Measurements from ENCODE around the gene CYBC1. TPM values are rescaled to one million over a fixed set of nuclear protein-coding genes. Genes with fewer than 3 reads are reported as not detected.

The CYBC1 gene
- total RNA-seq, 1 experiment from 2014 or later = 95.4 TPM

DNA sequence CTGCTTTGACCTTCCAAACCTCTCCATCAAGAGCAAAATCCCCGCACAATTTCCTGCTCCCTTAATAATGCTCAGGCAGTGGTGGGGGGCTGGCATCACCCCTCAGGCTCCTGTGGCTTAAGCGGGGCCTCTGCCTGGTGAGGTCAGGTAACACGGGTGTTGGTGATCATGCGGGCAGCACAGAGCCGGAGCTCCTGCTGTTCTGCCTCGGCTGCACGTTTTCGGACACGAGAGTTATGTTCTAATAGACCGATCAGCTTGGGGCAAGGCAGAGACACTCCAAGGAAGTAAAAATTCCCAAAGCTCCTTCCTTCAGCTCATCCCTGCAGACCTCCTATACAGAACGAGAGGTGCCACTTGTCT lies 14.0 kb upstream of the CYBC1 start:
- RAD21 ChIA-PET (ENCODE audit: low non-redundant PET in 1 of 2, low total read pairs in 2 of 2, uncharacterized antibody in 2 of 2, unreplicated experiment in 2 of 2) = no interaction called here
- Histone ChIP-seq H3K79me2 (ENCODE audit: insufficient read depth, low read length) (no peaks in the 10 kb centered on the region), H3K36me3 (ENCODE audit: control insufficient read depth in 1 of 2, insufficient read depth in 2 of 2, low read length in 2 of 2) (peaks cover 23 to 49% of the 10 kb centered on the region in 2 experiments), H3K9me2 (ENCODE audit: insufficient read depth) (no peaks in the 10 kb centered on the region), H3K4me1 (ENCODE audit: control insufficient read depth in 1 of 2, insufficient read depth in 2 of 2, low read length in 2 of 2) (peaks cover 0 to 2% of the 10 kb centered on the region in 2 experiments; a peak in 3 of 4 replicates), H2AFZ (ENCODE audit: low read depth, low read length, poor library complexity, severe bottlenecking) (no peak overlapping the region), H3K4me3 (replicated peaks in 1 of 2; ENCODE audit: low read depth in 1 of 2, low read length in 2 of 2) (no peak overlapping the region), H3K4me2 (ENCODE audit: low read length) (no peak overlapping the region), H3K9ac (ENCODE audit: low read length) (no peak overlapping the region), H3K9me3 (ENCODE audit: control insufficient read depth in 1 of 2, insufficient read depth in 1 of 2, low read depth in 1 of 2, low read length in 2 of 2) (no peaks in the 10 kb centered on the region), H3K27me3 (ENCODE audit: insufficient read depth, low read length) (no peaks in the 10 kb centered on the region), H3K27ac (ENCODE audit: low read depth, low read length) (no peak overlapping the region), H4K20me1 (ENCODE audit: insufficient read depth) (no peaks in the 10 kb centered on the region)
- TF ChIP-seq REST (IDR thresholded peaks at IDR 0.05; ENCODE audit: low read depth) = no peak
- no peak for TF ChIP-seq EZH2phosphoT487 (IDR thresholded peaks at IDR 0.05; ENCODE audit: borderline replicate concordance)
- TF ChIP-seq JUND (IDR thresholded peaks at IDR 0.05) = no peak
- TF ChIP-seq RAD21 (IDR thresholded peaks at IDR 0.05; ENCODE audit: low read depth) = no peak
- TF ChIP-seq POLR2AphosphoS5 (IDR thresholded peaks at IDR 0.05; ENCODE audit: low read depth, low read length) = no peak
- TF ChIP-seq CTCF (IDR thresholded peaks at IDR 0.05 in 2 of 3, conservative IDR thresholded peaks at IDR 0.05 in 1 of 3; ENCODE audit: borderline replicate concordance in 1 of 3, insufficient read depth in 1 of 3, low read depth in 2 of 3, low read length in 2 of 3) = no peak
- TF ChIP-seq YY1 (IDR thresholded peaks at IDR 0.05; ENCODE audit: extremely low read depth, insufficient replicate concordance, low read depth, low read length) = no peak
- TF ChIP-seq ELF1 (IDR thresholded peaks at IDR 0.05; ENCODE audit: borderline replicate concordance, low read depth) = no peak
- TF ChIP-seq ZBTB33 (IDR thresholded peaks at IDR 0.05; ENCODE audit: extremely low read depth, insufficient replicate concordance, low read length) = no peak
- no peak for TF ChIP-seq ATF3 (IDR thresholded peaks at IDR 0.05)
- no peak for TF ChIP-seq ZFX (IDR thresholded peaks at IDR 0.05)
- no peak for ATAC-seq
- no peak for DNase-seq (ENCODE audit: low read depth, low spot score)
- POLR2A ChIA-PET = no interaction called here
- intact Hi-C loops (cut with micrococcal nuclease) = no loop called here
- CTCF ChIA-PET = no interaction called here
- BruUV-seq (replicated peaks) = no TSS peak

Data from HCT116 (cell line).